ENCODE measurements around the gene FOXO6. TPM values are rescaled to one million over a fixed set of nuclear protein-coding genes. Genes with fewer than 3 reads are reported as not detected.
A peak's percentile ranks its signal among the peaks of the same experiment; 100 is the strongest.

The FOXO6 gene
- total RNA-seq, 1 donor from 2014 or later, result 9.9 TPM

GRCh38 chr1:41423511-41424191 lies 62.4 kb downstream of the FOXO6 start:
- Mint-ChIP-seq H3K9me3 (no peaks in the 10 kb centered on the region), H3K36me3 (no peaks in the 10 kb centered on the region), H3K4me1 (ENCODE audit: unreplicated experiment) (peaks cover 24% of the 10 kb centered on the region), H3K4me3 (no peak overlapping the region), H3K27me3 (peaks cover 3% of the 10 kb centered on the region), H3K27ac (no peak overlapping the region)
- DNase-seq (ENCODE audit: extremely low spot score, unreplicated experiment), result no peak
- TF ChIP-seq CTCF (conservative IDR thresholded peaks at IDR 0.05), result peak; percentile 50

GRCh38 chr1:41424581-41425118 lies 63.4 kb downstream of the FOXO6 start:
- H3K27ac Mint-ChIP-seq, result no peak overlapping the region
- H3K4me3 Mint-ChIP-seq, result no peak overlapping the region
- no peak for DNase-seq (ENCODE audit: extremely low spot score, unreplicated experiment)
- H3K9me3 Mint-ChIP-seq, result no peaks in the 10 kb centered on the region
- H3K27me3 Mint-ChIP-seq, result peaks cover 7% of the 10 kb centered on the region
- no peaks in the 10 kb centered on the region for H3K36me3 Mint-ChIP-seq
- TF ChIP-seq CTCF (conservative IDR thresholded peaks at IDR 0.05), result no peak
- peaks cover 29% of the 10 kb centered on the region for H3K4me1 Mint-ChIP-seq (ENCODE audit: unreplicated experiment)

- no peak for DNase-seq (ENCODE audit: extremely low spot score, unreplicated experiment)
- Mint-ChIP-seq H3K36me3 (no peaks in the 10 kb centered on the region), H3K27me3 (peaks cover 10% of the 10 kb centered on the region), H3K4me3 (no peak overlapping the region), H3K9me3 (no peaks in the 10 kb centered on the region), H3K4me1 (ENCODE audit: unreplicated experiment) (peaks cover 28% of the 10 kb centered on the region), H3K27ac (no peak overlapping the region)
- no peak for TF ChIP-seq CTCF (conservative IDR thresholded peaks at IDR 0.05)
Observed at GRCh38 chr1:41425369-41425768, 64.1 kb downstream of the FOXO6 start.

GRCh38 chr1:41426201-41426890 lies 65.1 kb downstream of the FOXO6 start:
- Mint-ChIP-seq H3K4me3 (no peak overlapping the region), H3K4me1 (ENCODE audit: unreplicated experiment) (peaks cover 19% of the 10 kb centered on the region), H3K27me3 (peaks cover 6% of the 10 kb centered on the region), H3K27ac (no peak overlapping the region), H3K36me3 (no peaks in the 10 kb centered on the region), H3K9me3 (no peaks in the 10 kb centered on the region)
- TF ChIP-seq CTCF (conservative IDR thresholded peaks at IDR 0.05), result no peak
- DNase-seq (ENCODE audit: extremely low spot score, unreplicated experiment), result no peak

GRCh38 chr1:41427122-41427913 lies 66.1 kb downstream of the FOXO6 start:
- Mint-ChIP-seq H3K4me3 (no peak overlapping the region), H3K27ac (no peak overlapping the region)

More at GRCh38 chr1:41427122-41427913, 66.1 kb downstream of the FOXO6 start:
- TF ChIP-seq CTCF (conservative IDR thresholded peaks at IDR 0.05), result no peak
- Mint-ChIP-seq H3K27me3 (peaks cover 6% of the 10 kb centered on the region), H3K9me3 (no peaks in the 10 kb centered on the region), H3K36me3 (no peaks in the 10 kb centered on the region), H3K4me1 (ENCODE audit: unreplicated experiment) (peaks cover 23% of the 10 kb centered on the region)
- no peak for DNase-seq (ENCODE audit: extremely low spot score, unreplicated experiment)
